GM06990 (cell line): Measurements from ENCODE around the gene PSMA5.

ENCODE experiments used
- DNase-seq: peaks from one replicate; pipeline ENCODE4 v3.0.0-alpha.2; 2011; ENCODE audit not compliant: insufficient read length; ENCODE audit errors: extremely low read depth
- H3K27me3 ChIP-seq: replicated peaks from 2 replicates; pipeline ENCODE4 v1.6.0; 2011; ENCODE audit warnings: low read length; ENCODE audit not compliant: control insufficient read depth, insufficient read depth
- H3K36me3 ChIP-seq: 2 replicates; pipeline ENCODE4 v1.5.1; 2011; ENCODE audit warnings: low read length; ENCODE audit not compliant: control insufficient read depth, insufficient read depth
- H3K4me3 ChIP-seq: replicated peaks from 2 replicates; pipeline ENCODE4 v1.5.1; 2011; ENCODE audit warnings: low read depth, mild to moderate bottlenecking, control low read depth, low read length
- CTCF ChIP-seq: IDR thresholded peaks from 2 replicates; pipeline ENCODE4 v1.5.1; 2011; ENCODE audit warnings: low read length, control low read depth, mild to moderate bottlenecking, inconsistent platforms; ENCODE audit not compliant: insufficient read depth, poor library complexity, severe bottlenecking

The PSMA5 gene

DNA sequence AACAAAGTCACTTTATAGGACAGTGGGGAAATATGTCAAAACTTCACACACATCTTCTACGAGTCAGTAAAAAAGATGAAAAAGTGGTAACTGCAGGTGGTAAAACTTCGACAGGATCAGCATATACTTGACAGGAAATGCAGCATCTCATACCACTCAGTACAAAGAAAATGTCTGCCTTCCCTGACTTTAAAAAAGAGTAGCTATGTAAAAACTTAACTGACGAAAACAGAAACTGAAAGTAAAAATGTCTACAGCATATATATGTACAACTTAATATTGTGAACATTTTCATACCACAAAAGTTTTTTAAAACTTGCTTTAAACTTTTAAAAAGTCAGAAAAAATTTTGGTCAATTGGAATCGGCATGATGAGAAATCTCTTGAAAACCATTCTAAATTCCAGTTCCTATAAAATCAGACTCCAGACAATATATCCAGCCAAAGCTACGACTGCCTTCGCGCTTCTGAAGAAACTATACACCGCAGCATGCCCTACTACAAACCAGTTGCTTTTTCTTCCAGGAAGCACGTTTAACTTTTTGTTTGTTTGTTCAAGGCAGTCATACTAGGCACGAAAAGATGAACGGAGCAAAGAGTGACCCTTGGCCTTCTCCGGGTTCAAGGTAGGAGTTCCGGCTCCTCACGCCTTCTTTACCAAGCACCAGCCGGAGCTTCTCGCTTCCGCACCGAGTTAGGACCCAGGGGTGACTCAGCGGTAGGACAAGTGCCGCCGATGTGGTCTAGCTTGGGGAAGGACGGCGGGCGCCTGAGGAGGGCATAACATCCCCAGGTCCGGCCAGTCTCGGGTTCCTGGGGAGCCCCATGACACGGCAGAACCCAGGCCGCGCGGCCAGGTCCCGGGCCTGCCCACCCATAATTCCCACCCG, 612 bp downstream of the PSMA5 start:
- H3K4me3 ChIP-seq, result peak overlapping the region; percentile 94
- TF ChIP-seq CTCF, result no peak
- peak; percentile 42 for DNase-seq
- H3K36me3 ChIP-seq, result peaks cover 3% of the 10 kb centered on the region
- no peaks in the 10 kb centered on the region for H3K27me3 ChIP-seq

- DNase-seq, result no peak
- no peak for TF ChIP-seq CTCF
- H3K27me3 ChIP-seq, result no peaks in the 10 kb centered on the region
- H3K36me3 ChIP-seq, result peaks cover 4% of the 10 kb centered on the region
- H3K4me3 ChIP-seq, result no peak overlapping the region
Measured at GRCh38 chr1:109423498-109423897, 2.8 kb downstream of the PSMA5 start.

DNA sequence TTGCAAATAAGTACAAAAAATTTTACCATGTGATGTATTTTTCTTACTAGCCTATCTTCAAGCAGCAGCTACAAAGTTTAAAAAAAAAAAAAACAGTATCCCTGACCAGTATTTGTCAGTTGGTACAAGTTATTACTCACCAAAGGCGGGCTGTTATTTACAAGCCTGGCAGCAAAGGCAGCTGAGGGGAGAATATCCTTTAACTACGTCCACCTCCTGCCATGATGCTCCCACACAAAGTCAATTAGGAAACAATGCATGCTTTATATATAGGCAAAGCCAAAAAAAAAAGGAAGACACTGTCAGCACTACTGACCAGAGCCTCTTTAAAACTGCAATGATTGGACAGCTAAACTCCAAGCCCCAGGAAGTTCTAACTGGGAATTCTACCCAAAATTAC, 13.7 kb downstream of the PSMA5 start:
- no peak for TF ChIP-seq CTCF
- Histone ChIP-seq H3K27me3 (no peaks in the 10 kb centered on the region), H3K36me3 (peaks cover 15% of the 10 kb centered on the region), H3K4me3 (no peak overlapping the region)
- DNase-seq, result no peak

- TF ChIP-seq CTCF, result no peak
- no peak overlapping the region for H3K4me3 ChIP-seq
- peaks cover 5% of the 10 kb centered on the region for H3K36me3 ChIP-seq
- H3K27me3 ChIP-seq, result no peaks in the 10 kb centered on the region
- no peak for DNase-seq
Measured at GRCh38 chr1:109404838-109405237, 21.4 kb downstream of the PSMA5 start.

DNA sequence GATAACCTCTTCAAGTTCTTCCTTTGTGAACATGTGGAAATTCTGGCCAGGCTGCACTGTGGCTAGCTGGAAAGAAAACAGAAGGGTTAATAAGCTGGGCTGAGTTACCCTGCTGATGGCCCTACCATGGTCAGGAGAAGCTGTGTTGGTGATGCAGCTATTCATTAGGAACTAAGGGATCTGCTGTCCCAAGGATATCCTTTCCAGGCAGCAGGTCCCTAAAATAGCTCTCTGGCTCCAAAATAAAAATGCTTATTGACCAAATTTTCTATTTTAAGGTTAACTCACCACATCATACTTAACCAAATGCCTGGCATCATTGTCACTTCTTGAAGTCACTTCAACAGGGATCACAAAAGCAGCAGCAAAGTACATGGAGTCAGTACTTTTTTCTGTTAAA, 24.2 kb downstream of the PSMA5 start:
- no peak for TF ChIP-seq CTCF
- no peak overlapping the region for H3K4me3 ChIP-seq
- no peaks in the 10 kb centered on the region for H3K27me3 ChIP-seq
- peaks cover 4% of the 10 kb centered on the region for H3K36me3 ChIP-seq
- DNase-seq, result no peak
